ENCODE measurements around the gene DAZ2. TPM values are rescaled to one million over a fixed set of nuclear protein-coding genes. Genes with fewer than 3 reads are reported as not detected.
"Not testable (repeated sequence)": the region's sequence is repeated elsewhere in the genome, so short reads cannot be mapped to it uniquely, and the experiment has no call there.

Gene DAZ2
- not detected for total RNA-seq
- long read RNA-seq, result 0 reads

- not testable (repeated sequence) for DNase-seq (ENCODE audit: low spot score)
Measured at GRCh38 chrY:23219233-23219632, at the start of gene DAZ2. Gene DAZ2, plus strand, starts transcription at chrY:23219533. Its CDS starts 208 bp downstream, at chrY:23219741.

- DNase-seq (ENCODE audit: low spot score), result not testable (repeated sequence)
Measured at GRCh38 chrY:23198908-23199307, 20.4 kb upstream of the DAZ2 start, which contains the start of gene DAZ1. Gene DAZ1, minus strand, starts transcription at chrY:23199008. Its CDS starts 208 bp downstream, at chrY:23198800.

GRCh38 chrY:23207455-23207854 is 11.9 kb upstream of the DAZ2 start:
- DNase-seq (ENCODE audit: low spot score), result not testable (repeated sequence)

- not testable (repeated sequence) for DNase-seq (ENCODE audit: low spot score)
Measured at GRCh38 chrY:23209802-23210495, 9.4 kb upstream of the DAZ2 start.

- not testable (repeated sequence) for DNase-seq (ENCODE audit: low spot score)
Measured at GRCh38 chrY:23210681-23211080, 8.7 kb upstream of the DAZ2 start.

Other genes with a start within 250 kb of the DAZ2 start
- gene BPY2, start 235.3 kb upstream of the DAZ2 start, total RNA-seq, result not detected
- gene DAZ1, start 20.5 kb upstream of the DAZ2 start, total RNA-seq, result not detected